HL-60 (cell line): ENCODE results near the gene TCP11L1.

Experiments
- CTCF ChIP-seq: IDR thresholded peaks from one replicate; pipeline ENCODE4 v1.5.1; 2011; ENCODE audit warnings: low read length, control low read depth, inconsistent platforms; ENCODE audit not compliant: insufficient read depth
- POLR2AphosphoS5 ChIP-seq: IDR thresholded peaks from 2 replicates; pipeline ENCODE4 v1.6.1; 2012; ENCODE audit warnings: low read depth

GRCh38 chr11:33089776-33090175 is 50.4 kb downstream of the TCP11L1 start:
- TF ChIP-seq POLR2AphosphoS5 (no peak), CTCF (no peak)
